A673 (cell line): ENCODE results near the gene TMEM43. TPM values are rescaled to one million over a fixed set of nuclear protein-coding genes. Genes with fewer than 3 reads are reported as not detected.
A peak's percentile ranks its signal among the peaks of the same experiment; 100 is the strongest.

ENCODE experiments used
- BruUV-seq: library from RNA; stranded (reverse); fragments of 400-500 nt; replicated peaks from 2 replicates; lab custom pipeline; 2021; lab: Mats Ljungman, UMichigan
- CTCF ChIA-PET: fragments of 300-600 bp; sonication (Branson Sonifier 250); formaldehyde crosslinking; loops from one replicate; lab custom pipeline; 2022; ENCODE audit warnings: antibody characterized with exemption; lab: Charles Lee
- POLR2A ChIA-PET: fragments of 300-600 bp; sonication (Branson Sonifier 250); formaldehyde crosslinking; loops from one replicate; lab custom pipeline; 2022; ENCODE audit warnings: antibody characterized with exemption; ENCODE audit not compliant: low non-redundant PET; lab: Charles Lee
- DNase-seq: peaks from one replicate; pipeline ENCODE4 v3.0.0-alpha.2; 2015; ENCODE audit warnings: low spot score
- H3K27ac ChIP-seq: fragments of 200-600 bp; sonication (generic); 2 replicates; pipeline ENCODE4 v1.5.1; 2016; ENCODE audit warnings: mixed run types, low read depth, mild to moderate bottlenecking, mixed read lengths, antibody characterized with exemption, low read length; ENCODE audit not compliant: poor library complexity, severe bottlenecking
- H3K27me3 ChIP-seq: fragments of 200-600 bp; sonication (generic); replicated peaks from 2 replicates; pipeline ENCODE4 v1.6.1; 2017; ENCODE audit warnings: mixed run types, low read depth, mild to moderate bottlenecking, mixed read lengths, antibody characterized with exemption, low read length; ENCODE audit not compliant: insufficient read depth, poor library complexity
- H3K36me3 ChIP-seq: fragments of 200-600 bp; sonication (generic); 2 replicates; pipeline ENCODE4 v1.6.1; 2016; ENCODE audit warnings: mixed run types, mild to moderate bottlenecking, mixed read lengths, antibody characterized with exemption, low read length; ENCODE audit not compliant: insufficient read depth, poor library complexity, severe bottlenecking
- H3K4me1 ChIP-seq: fragments of 200-600 bp; sonication (generic); 2 replicates; pipeline ENCODE4 v1.6.1; 2017; ENCODE audit warnings: mixed run types, mild to moderate bottlenecking, mixed read lengths, antibody characterized with exemption, low read length; ENCODE audit not compliant: insufficient read depth, poor library complexity, severe bottlenecking
- H3K4me3 ChIP-seq: fragments of 200-600 bp; sonication (generic); 2 replicates; pipeline ENCODE4 v1.5.1; 2016; ENCODE audit warnings: low read depth, mixed run types, mild to moderate bottlenecking, mixed read lengths, low read length; ENCODE audit not compliant: poor library complexity, severe bottlenecking
- H3K9me3 ChIP-seq: fragments of 200-600 bp; sonication (generic); 2 replicates; pipeline ENCODE4 v1.6.1; 2016; ENCODE audit warnings: mixed run types, low read depth, mild to moderate bottlenecking, mixed read lengths, antibody characterized with exemption, low read length; ENCODE audit not compliant: poor library complexity, severe bottlenecking
- EZH2 ChIP-seq: fragments of 200-600 bp; sonication (generic); IDR thresholded peaks from 2 replicates; pipeline ENCODE4 v1.6.1; 2017; ENCODE audit warnings: borderline replicate concordance, low read depth, mild to moderate bottlenecking, mixed read lengths, antibody characterized with exemption, low read length; ENCODE audit not compliant: poor library complexity, severe bottlenecking
- intact Hi-C: fragments of 100-400 bp; cut with micrococcal nuclease; formaldehyde crosslinking; loops from one replicate; pipeline ENCODE4 v1.10.0; 2022; ENCODE audit not compliant: unreplicated experiment
- total RNA-seq: library from RNA; stranded (reverse); gene quantifications from 2 replicates; pipeline ENCODE4 v1.2.3, GENCODE V29; 2021
- TF ChIP-seq, protein P1 (sequence below): fragments of 300-800, 200-600 bp; sonication (generic); conservative IDR thresholded peaks from 2 replicates; pipeline ENCODE4 v1.5.1; 2017; ENCODE audit warnings: low read depth, mild to moderate bottlenecking, antibody characterized with exemption, low read length, moderate library complexity, mixed read lengths

The TMEM43 gene
- total RNA-seq, 1 experiment from 2014 or later, result 55.6 TPM

DNA sequence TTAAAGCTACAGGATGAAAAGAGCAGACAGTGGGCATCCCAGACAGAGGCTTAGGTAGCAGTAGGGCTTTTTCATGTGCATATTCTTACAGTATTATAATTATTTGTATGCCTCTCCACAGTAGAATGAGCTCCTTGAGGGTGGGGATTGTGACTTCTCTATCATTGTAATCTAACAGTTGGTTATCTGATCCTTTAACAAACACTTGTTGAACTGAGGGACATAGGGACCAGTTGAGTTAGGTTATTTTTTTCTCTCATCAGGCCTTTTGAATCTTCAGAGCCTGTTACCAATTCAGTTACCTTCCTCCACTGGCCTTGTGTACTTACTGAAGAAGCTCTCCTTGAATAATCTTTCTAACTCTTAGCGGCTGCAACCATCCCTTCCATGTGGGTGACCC is 54.9 kb downstream of the TMEM43 start:
- peak overlapping the region; percentile 62 for H3K4me3 ChIP-seq
- no peak for DNase-seq
- ChIA-PET CTCF (no interaction called here), POLR2A (no interaction called here)
- no peak overlapping the region for H3K27ac ChIP-seq
- TF ChIP-seq EZH2, result no peak
- TF ChIP-seq, protein P1, sequence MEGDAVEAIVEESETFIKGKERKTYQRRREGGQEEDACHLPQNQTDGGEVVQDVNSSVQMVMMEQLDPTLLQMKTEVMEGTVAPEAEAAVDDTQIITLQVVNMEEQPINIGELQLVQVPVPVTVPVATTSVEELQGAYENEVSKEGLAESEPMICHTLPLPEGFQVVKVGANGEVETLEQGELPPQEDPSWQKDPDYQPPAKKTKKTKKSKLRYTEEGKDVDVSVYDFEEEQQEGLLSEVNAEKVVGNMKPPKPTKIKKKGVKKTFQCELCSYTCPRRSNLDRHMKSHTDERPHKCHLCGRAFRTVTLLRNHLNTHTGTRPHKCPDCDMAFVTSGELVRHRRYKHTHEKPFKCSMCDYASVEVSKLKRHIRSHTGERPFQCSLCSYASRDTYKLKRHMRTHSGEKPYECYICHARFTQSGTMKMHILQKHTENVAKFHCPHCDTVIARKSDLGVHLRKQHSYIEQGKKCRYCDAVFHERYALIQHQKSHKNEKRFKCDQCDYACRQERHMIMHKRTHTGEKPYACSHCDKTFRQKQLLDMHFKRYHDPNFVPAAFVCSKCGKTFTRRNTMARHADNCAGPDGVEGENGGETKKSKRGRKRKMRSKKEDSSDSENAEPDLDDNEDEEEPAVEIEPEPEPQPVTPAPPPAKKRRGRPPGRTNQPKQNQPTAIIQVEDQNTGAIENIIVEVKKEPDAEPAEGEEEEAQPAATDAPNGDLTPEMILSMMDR, result no peak
- no TSS peak for BruUV-seq
- peaks cover 32% of the 10 kb centered on the region for H3K36me3 ChIP-seq
- no peaks in the 10 kb centered on the region for H3K9me3 ChIP-seq
- H3K4me1 ChIP-seq, result peaks cover 16% of the 10 kb centered on the region
- intact Hi-C loops, result loop anchor here (5.0 to 10.0 kb wide), 2 partner anchors 52 to 765 kb away; partner anchors contain the start of genes NR2C2 and TMEM43
- no peaks in the 10 kb centered on the region for H3K27me3 ChIP-seq

DNA sequence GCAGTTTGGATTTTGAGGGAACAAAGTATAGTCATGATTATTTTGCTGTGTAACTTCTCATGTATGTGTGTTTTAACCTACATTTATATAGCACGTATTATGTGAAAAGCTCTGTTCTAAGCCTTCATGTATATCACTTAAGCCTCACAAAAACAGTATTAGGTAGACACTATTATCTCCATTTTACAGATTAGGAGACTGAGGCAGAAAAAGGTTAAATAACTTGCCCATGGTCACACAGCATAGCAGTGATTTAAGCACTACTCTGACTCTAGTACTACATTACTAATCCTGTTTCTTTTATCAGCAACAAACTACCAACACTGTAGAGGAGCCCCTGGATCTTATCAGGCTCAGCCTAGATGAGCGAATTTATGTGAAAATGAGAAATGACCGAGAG is 56.4 kb downstream of the TMEM43 start:
- Histone ChIP-seq H3K4me3 (no peak overlapping the region), H3K27ac (no peak overlapping the region), H3K36me3 (peaks cover 42% of the 10 kb centered on the region), H3K4me1 (peaks cover 16% of the 10 kb centered on the region), H3K9me3 (no peaks in the 10 kb centered on the region), H3K27me3 (no peaks in the 10 kb centered on the region)
- TF ChIP-seq EZH2, result no peak
- TF ChIP-seq, protein P1, result no peak
- POLR2A ChIA-PET, result no interaction called here
- intact Hi-C loops, result no loop called here
- CTCF ChIA-PET, result no interaction called here
- no peak for DNase-seq
- TSS peak; percentile 0 for BruUV-seq

DNA sequence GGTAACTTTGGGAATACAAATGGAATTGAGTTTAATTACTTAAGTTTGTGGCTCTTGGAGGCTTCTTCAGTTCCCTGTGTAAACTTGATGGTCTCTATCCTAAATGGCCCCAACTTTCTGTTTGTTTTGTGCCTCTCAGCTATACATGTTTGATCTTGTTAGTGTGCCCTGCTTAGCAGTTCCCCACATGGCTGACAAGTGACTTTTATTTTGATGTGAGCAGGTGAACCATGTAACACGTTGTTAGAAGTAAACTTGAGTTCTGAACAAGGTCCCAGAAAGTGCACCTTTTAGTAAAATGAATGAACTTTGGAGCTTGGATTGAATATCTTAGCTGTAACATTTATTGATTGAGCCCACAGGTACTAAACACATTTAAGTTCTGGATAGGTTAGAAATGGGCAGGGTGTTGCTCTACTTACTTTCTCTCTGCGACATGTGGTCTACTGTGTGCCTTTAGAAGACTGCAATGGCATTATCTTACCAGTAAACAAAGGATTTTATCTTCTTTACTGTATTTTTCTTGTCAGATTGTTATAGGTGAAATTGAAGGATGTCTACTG is 58.2 kb downstream of the TMEM43 start:
- intact Hi-C loops, result no loop called here
- ChIA-PET POLR2A (no interaction called here), CTCF (no interaction called here)
- TF ChIP-seq EZH2, result no peak
- TF ChIP-seq, protein P1, result no peak
- Histone ChIP-seq H3K9me3 (no peaks in the 10 kb centered on the region), H3K27ac (no peak overlapping the region), H3K27me3 (no peaks in the 10 kb centered on the region), H3K36me3 (peaks cover 42% of the 10 kb centered on the region), H3K4me3 (no peak overlapping the region), H3K4me1 (peaks cover 13% of the 10 kb centered on the region)
- no peak for DNase-seq
- BruUV-seq, result no TSS peak
